Suppressor macrophage treated with lipopolysaccharide for 1 hour (primary cell): ENCODE data around the gene MRAP.

Experiments used
- DNase-seq, 3 donors: peaks; one replicate each; pipeline ENCODE4 v3.0.0-alpha.2; 2020 to 2022

The MRAP gene

DNA sequence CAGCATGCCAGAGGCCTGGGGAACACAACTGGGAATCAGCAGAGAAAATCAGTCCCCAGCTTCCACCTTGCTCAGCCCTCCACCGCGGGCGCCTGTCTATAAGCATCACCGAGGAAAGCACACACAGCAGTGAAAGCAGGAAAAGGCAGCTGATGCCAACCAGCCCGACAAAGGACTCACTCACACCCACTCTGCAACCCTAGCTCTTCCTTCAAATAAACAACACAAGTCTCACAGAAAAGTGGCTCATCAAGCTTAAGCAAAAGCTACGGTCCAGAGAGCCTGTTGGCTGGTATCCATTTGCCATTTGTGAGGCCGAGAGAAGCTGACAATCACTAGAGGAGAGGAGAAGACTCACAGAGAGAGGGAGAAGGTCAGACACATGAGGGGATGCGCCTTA is 27.1 kb downstream of the MRAP start:
- DNase-seq = no peak

DNA sequence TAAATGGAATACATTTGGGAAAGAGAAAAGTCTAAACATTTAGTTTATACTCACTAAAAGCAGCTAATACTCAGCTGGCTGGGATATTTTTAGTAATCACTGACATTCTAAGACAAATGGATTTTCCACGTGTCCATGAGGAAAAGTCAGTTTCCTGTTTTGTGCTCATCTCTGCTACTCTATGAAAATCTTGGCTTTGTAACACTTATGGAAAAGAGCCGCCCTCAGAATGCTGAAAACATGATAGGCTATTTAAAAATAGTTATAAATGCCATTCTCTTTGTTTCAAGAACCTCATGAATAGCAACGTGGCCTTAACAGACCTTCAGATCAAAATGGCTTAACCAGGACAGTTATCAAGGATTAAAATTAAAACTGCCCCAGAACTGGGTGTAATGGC is 29.9 kb downstream of the MRAP start:
- no peak for DNase-seq

DNA sequence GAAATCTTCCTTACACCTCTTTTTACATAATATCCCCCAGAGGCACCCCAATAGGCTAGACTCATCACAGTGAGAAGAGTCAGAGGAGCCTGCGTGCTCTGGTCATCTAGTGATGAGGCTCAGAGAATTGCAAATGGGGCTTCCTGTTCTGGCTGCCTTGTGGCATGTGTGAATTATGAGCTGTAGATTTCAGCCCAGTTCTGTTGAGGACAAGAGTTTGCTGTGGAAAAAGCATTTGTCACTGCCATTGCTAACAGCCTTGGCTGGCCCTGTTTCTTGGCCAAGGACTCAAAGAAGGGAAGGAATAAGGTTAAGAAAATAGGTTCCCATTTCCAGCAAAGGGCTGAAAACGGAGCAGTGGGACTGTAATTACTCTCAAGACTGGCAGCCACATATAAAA is 30.7 kb downstream of the MRAP start:
- DNase-seq = no peak

DNA sequence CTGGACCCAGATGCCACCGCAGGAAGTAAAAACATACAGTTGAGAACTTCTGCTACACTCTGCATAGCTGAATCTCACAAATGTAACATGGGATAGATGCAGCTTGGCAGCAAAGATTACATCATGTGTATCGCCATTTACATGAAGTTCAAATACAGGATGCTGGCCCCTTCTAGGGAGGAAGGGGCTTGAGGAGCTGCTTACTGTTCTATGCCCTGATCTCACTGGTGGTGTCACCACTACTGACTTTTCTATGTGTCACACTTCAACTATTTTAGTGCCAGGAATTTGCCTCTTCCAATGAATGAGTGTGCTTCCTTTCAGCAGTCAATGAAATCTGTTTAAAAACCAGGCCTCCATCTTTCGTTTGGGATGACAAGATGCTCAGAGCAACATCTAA is 31.1 kb downstream of the MRAP start:
- no peak for DNase-seq

DNA sequence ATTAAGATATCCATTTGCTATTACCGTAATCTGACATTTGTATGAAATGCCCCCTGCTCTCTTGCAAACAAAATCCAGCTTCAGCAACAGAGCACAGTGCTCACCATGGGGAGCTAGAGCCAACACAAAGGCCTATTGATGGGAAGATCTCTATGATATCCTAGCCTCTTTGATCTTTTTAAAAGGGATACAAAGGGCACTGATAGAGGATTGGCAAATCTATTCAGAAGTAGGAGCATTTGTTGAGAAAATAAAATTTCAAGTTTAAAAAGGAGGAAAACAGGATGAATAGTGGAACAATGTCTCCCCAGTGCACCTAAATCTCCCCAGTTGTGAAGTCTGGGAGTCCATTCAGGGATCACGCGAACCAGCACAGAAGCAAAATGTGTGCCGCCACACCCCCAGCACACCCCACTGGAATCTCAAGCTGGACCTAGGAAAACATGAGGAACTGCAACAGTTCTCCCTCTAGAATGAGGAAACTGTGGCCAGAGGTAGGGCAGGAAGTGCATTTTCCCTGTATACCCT is 32.2 kb downstream of the MRAP start:
- no peak for DNase-seq

DNA sequence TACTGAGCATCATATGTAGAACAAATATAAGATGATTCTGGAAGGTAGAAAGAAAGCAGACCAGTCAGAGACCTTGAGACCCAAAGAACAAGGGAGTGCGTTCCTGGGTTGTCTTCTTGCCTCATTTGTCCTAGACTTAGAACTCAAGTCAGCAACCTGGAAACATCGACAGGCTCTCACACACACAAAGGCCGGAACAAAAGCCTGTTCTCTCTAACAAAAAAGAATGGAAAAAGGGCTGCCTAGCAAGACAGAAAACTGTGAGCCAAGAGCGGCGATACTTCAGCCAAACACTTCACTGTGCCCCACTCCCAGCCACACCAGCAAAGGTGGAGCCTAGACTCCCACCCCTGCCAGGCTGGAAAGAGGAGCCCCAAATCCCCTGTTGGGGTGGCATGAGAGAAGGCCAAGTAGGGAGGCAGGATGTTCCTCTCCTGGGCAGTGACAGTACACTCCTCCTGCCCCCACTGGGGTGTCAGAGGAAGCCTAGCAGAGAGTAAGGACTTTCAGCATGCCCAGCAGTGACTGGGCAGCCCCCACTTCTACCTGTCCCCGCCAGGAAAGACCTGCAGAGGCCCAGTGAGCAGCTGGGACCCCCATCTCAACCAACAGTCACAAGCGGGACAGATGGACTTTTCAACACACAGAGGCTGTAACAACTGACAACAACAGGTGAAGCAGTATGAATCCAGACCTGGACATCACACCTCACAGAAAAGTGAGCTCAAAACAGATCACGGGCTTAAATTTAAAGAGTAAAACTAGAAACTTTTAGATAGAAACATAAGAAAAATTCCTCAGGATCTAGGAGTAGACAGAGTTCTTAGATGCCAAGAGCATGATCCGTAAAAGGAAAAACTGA is 33.0 kb downstream of the MRAP start:
- DNase-seq = no peak

DNA sequence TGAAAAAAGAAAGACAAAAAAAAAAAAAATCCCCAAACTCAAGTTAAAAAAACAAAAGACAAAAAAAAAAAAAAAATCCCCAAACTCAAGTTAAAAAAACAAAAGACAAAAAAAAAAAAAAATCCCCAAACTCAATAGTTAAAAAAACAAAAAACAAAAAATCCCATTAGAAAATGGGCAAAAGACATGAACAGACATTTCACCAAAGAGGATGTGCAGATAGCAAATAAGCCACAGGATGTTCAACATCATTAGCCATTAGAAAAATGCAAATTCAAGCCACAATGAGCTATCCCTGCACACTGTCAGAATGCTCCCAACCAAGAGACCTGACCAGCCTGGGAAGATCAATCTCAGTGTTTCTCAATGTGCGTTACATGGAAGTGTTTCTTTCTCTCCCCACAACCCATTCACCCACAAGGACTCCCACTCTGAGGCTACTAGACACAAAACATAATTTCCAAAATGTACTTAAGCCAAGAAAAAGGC is 33.9 kb downstream of the MRAP start:
- DNase-seq = no peak

DNA sequence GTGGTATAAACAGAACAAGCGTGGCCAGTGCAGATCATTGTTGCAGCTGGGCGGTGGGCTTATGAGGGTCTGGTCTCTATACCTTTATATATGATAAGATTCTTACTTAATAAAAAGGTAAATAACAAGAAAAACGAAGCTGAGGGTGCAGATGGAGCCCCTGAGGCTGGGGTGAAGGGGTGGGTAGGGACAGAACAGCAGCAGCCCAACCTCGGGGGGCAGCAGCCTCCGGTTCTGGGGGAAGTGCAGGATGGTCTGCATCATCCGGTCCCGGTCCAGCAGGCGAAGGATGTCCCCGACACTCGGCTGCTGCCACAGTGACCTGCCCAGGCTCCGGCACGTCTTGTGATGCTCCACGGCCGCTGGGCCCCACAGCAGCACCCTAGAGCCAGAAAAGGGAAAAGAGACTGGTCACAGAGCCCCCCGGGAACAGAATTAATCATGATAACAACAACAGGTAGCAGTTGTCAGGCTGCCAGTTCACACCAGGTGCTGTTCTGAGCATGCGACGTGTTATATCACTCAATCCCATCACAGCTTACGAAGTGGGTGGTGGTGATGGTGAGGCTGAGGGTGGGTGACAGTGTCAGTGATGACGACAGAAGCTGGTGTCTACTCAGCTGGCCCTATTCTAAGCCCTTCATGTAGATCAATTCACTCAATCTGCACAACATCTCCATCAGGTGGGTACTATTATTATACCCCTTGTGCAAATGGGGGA is 35.5 kb downstream of the MRAP start:
- no peak for DNase-seq

DNA sequence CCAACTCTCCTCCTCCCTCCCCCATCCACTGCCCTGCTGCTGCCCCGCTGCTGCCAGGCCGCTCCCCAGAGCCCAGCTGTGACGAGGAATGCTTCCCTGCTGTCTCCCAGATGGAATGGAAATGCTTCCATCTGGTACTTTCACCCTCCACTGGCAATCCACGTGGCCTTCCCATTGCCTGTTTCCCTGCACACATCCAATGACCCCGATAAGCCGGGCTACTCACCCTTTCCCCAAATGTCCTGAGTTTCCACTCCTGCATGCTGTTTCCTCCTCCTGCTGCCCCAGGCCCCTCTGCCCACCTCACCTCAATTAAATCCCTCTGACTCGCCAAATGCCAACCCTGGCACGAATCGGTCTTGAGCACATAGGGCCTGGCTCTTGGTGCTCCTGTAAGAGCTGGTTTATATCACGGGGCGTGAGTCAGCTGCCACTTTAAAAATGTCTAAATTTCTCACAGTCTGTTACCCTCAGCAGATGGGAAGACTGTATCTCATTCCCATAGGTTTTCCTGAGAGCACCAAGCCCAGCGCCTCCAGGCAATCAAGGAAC is 36.4 kb downstream of the MRAP start:
- no peak for DNase-seq

DNA sequence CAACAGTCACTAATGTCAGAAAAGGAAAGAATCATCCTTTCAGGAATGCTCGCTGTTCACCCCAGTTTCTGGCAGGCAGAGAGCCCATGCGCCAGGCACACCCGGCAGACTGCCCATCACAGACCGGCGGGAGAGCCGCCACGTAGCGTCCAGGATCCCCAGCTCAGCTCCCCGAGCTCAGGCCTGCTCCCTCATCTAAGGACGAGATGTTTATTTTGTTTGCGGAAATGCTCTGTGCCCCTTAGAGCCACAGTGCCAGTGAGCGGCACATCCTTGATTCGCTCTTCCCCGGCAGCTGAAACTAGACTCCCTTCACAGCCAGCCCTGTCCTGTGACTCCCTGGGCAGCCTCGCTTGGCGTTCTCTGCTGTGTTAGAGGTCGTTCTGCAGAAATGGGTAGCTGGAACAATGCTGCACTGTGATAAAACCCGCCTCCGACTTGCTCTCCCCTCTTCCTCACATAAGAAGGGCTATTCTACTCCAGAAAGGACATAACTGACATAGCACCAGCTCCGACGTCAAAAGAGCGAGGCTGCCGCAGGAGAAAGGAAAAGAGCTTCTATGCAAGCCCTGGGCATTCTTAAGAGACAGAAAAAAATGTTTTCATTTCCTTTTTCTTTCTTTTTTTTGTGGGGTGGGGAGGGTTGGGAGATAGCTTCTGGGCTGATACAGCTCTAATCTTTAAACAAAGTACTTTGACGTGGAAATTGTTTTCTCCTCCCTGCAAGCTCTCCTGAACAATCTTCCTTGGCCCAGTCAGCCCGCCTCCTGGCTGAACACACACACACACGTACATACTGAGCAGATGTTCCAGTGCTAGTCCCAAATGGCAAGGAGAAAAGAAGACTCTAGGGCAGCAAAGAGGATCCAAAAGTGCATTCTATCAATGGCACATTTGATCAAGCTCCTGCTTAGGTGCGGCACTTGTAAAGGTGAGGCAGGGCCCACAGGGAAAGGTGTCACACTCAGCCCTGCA is 37.2 kb downstream of the MRAP start:
- DNase-seq = no peak

DNA sequence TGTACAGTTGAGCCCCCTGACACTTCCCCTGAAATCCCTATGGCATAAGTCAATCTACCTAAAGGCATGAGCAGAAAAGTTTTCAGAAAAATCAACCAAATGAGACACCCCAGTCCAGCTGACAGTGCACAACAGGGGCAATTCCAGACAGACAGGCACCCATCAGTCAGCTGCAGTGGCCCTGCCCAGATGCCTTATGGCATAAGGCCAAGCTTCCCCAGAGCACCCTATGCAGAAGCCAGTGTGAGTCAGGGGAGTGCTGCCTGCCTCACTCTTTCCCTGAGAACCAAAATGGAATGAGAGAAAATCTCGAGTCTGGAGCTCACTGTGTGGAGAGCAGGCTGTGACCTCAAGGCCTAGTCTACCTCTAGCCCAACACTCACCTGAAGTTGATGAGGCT is 38.1 kb downstream of the MRAP start:
- DNase-seq = no peak

DNA sequence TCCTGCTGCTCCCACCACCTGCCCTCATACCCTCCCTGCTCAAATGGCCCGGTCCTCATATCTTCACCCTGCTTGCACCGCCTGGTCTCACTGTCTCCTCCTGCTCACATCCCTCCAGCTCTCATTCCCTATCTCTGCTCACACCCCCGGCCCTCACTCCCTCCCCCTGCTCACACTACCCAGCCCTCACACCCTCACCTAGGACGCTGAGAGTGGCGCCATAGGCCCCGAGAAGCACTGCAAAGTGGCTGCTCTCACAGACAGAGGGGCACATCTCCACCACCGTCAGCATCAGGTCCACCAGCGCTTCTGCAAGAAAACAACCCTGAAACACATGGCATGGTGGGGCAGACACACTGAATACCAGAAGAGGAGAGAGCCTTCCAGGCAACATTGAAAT is 38.6 kb downstream of the MRAP start:
- no peak for DNase-seq

DNA sequence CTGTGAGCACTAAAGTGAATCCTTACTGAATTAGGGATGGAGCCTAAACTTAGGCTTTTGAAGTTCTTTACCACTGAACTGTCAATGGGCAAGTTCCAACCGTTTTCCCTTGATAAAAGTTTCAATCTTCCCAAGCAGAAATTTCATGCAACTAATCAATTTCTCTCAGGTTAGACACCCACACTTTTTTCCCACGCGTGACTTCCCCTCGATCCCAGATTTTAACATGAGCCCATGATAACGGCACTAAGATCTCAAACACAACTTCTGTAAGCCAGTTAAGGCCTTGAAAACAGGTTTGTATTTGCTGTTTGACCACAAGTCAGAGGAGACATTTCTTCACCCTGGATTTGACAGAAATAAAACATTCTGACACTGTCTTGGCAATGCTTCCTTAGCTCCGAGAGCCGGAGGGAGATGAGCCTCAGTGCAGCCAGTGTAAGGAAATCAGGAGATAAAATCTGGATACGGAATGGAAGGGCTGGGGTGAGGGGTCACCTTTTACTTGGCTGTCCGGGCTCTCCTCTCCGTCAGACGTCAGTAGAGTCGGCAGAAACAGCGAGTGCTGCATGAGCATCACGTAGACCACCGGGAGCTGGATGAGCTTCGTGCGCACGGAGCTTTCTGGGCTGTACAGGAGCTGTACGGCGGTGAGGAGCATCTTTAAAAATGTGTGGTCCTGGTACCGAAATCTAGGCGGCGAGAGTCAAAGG is 39.7 kb downstream of the MRAP start:
- DNase-seq = no peak

DNA sequence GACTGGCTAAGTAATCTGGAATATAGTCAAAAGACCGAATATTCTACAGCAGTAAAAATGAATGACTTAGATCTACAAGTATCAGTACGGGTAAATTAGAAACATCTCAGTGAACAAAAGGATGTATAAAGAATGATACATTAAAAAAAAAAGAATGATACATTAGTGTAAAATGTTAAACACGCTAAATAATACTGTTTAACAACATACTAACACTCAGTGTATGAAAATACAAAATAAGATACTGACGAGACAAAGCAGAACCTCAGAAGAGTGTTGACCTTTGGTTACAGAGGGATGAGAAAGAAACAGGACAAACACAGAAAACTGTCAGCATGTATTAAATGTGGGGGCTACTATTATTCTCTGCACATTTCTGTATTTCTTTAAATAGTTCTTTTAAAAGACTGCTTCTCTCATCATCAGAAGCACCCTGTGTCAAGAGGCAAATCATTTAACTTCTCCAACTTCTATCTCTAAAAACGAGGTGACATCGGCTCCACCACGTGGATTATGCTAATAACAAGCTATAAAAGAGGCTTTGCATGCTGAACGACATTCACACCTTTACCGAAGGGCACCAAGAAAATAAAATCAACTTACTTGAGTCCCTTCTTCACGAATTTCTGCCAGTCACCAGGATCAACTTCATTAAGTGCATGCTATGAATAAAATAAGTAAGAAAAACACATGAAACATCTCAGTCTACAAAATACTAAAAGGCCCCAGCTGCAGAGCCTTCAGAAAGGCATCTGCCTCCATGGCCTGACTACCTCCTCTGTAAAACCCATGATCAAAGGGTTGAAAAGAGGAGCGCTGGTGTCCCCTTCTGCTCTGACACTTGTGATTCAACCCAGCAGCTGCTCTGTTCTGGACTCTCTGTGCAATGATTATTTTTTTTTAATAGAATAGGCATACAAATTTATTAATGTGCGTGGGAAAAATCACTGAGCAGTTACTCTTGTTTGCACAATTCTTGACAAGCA is 42.5 kb downstream of the MRAP start:
- DNase-seq = no peak

DNA sequence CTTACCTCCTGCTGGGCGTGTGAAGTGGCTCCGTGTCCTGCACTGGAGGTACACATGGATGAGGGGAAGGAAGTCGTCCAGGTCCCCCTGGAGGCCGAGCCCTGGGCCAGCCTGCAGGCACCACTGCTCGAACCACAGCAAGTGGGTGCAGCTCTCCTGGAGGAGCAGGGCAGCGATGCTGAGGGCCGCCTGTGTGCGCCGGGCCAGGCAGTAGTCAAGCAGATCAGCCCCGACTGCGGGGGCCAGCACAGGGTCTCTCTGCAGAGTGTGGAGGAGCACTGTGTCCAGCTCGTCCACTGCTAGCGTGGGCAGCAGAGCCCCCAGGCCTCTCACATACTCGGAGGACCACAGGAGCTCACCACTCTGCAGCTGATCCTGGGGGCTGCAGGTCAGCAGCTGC is 48.3 kb downstream of the MRAP start:
- DNase-seq = no peak

DNA sequence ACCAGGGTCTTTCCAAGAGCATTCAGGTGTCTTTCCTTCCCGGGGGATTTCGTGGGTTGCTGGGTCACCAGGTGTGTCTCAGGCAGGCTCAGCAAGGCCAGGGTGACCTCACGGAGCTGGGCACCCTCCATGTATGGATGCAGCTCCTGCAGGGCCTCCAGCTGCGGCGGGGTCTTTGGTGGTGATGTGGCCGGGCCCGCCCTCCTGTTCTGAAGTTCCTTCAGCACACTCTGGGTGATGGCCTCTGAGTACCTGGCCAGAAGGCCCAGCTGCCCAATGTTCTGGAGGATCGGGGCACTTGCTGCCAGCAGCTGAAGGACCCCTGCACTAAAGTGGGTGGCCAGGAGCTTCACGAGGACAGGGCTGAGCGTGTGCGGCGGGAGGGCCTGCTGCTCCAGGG is 48.7 kb downstream of the MRAP start:
- no peak for DNase-seq

DNA sequence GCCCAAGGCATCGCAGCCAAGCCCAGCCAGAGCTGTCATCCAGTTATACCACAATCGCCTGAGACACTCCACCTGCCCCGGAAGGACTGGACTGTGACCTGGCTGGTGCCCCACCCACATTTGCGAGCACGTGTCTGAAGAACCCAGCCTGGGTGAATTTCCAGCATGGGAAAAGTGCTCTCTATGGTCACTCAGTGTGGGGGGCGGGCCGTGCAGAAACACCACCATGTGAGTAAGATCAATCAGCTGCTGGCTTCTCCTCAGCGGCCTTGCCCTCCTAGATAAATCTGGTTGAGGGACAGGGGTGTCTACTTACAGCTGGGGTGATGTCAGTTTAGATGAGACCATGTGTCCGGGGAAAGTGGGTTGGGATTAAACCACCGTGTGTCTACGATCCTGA is 49.3 kb downstream of the MRAP start:
- DNase-seq = no peak

DNA sequence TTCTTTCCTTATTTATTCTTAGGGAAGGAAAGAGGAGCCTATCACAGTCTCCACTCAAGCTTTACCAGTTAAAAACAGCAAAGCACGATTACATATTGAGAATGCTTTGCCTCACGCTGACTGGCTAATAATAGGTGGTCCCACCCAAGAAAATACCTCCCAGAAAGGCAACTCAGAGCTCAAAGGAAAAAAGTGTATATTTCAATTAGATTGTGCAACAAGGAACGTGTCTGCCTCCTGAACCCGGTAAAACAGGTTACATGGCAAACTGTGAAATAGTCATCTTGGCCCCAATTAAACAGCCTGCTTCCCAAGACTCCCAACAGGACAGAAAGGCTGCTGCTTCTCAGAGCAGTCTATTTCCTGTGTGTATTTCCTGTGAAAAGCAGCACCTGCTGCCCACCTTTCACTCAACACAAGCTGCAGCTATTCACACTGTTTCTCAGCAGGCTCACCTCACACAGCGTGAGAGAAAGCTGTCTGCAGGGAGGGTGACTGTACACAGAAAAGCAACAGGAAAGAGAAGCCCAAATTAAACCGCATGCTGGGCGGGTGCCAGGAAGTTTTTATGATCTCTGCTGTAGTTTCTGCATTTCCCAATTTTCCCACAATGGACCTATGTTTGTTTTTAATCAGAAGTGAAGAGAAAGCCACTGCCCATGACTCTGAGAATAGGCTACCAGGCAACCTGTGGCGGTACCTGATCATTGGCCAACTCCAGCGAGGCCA is 50.1 kb downstream of the MRAP start:
- DNase-seq = no peak

DNA sequence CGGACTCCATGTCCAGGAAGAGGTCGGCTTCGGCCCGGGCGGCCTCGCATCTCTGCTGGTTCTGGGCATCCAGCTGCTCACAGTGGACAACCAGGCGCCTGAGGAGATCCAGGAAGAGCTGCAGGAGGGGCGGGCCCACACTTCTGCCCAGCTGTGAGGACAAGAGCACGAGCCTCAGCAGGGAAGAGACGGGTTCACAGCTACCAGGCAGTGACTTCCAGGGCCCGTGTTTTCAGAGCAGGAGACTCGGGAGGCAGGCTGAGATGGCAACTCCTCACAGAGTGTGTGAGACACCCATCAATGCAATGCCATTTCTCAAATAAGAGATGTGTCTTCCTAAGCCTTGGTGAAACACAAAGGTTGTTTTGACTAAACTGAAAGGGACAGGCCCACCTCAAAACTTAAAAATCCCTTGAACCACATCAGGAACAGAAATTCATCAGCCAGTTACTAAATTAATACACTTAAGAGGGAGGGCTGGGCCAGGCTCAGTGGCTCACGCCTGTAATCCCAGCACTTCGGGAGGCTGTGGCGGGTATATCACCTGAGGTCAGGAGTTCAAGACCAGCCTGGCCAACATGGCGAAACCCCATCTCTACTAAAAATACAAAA is 50.8 kb downstream of the MRAP start:
- no peak for DNase-seq
